ENCODE data around the gene FSTL4. TPM values are rescaled to one million over a fixed set of nuclear protein-coding genes. Genes with fewer than 3 reads are reported as not detected.

FSTL4 gene
- polyA plus RNA-seq, 1 of the 3 experiments (the other 2 are of a cell fraction) = not detected

GRCh38 chr5:133581918-133582317 lies 30.4 kb downstream of the FSTL4 start:
- Histone ChIP-seq H3K27me3 (ENCODE audit: insufficient read depth) (peaks cover 5% of the 10 kb centered on the region; the same call in 1 of the 2 replicates), H2AFZ (ENCODE audit: low read depth) (no peak overlapping the region), H3K4me2 (no peak overlapping the region), H3K9me3 (no peaks in the 10 kb centered on the region), H3K4me1 (ENCODE audit: control insufficient read depth in 1 of 2, insufficient read depth in 2 of 2, low read depth in 1 of 2, low read length in 1 of 2) (no peaks in the 10 kb centered on the region), H3K4me3 (ENCODE audit: low read depth in 2 of 2, low read length in 1 of 2) (no peak overlapping the region), H3K36me3 (replicated peaks in 1 of 2; ENCODE audit: control insufficient read depth in 1 of 2, insufficient read depth in 2 of 2, low read length in 1 of 2) (no peaks in the 10 kb centered on the region), H3F3A (replicated peaks; ENCODE audit: insufficient read depth) (no peaks in the 10 kb centered on the region), H3K9ac (no peak overlapping the region), H3K9me2 (no peaks in the 10 kb centered on the region), H3K79me2 (ENCODE audit: insufficient read depth) (no peaks in the 10 kb centered on the region), H3K27ac (ENCODE audit: low read depth in 2 of 2, low read length in 1 of 2) (no peak overlapping the region), H4K20me1 (ENCODE audit: insufficient read depth) (no peaks in the 10 kb centered on the region)
- POLR2A ChIA-PET = no interaction called here
- TF ChIP-seq USF2 (IDR thresholded peaks at IDR 0.05; ENCODE audit: borderline replicate concordance, low read depth, low read length) = no peak
- CTCF ChIA-PET = interaction anchor here (1.5 kb wide), 1 partner anchor 158 kb away, joined by 3 read pairs; no protein-coding TSS in a partner anchor
- 20% methylated on average over 1 of the region's 5 CpGs for WGBS (ENCODE audit: low lambda C conversion rate)
- no peak for DNase-seq

- ChIA-PET POLR2A (no interaction called here), CTCF (interaction anchor here (1.5 kb wide), 1 partner anchor 157 kb away, joined by 3 read pairs; no protein-coding TSS in a partner anchor)
- no peaks in the 10 kb centered on the region for H3K4me1 ChIP-seq (ENCODE audit: control insufficient read depth in 1 of 2, insufficient read depth in 2 of 2, low read depth in 1 of 2, low read length in 1 of 2)
- H3F3A ChIP-seq (replicated peaks; ENCODE audit: insufficient read depth) = no peaks in the 10 kb centered on the region
- DNase-seq = no peak
- H3K27ac ChIP-seq (ENCODE audit: low read depth in 2 of 2, low read length in 1 of 2) = no peak overlapping the region
- H3K36me3 ChIP-seq (replicated peaks in 1 of 2; ENCODE audit: control insufficient read depth in 1 of 2, insufficient read depth in 2 of 2, low read length in 1 of 2) = no peaks in the 10 kb centered on the region
- H3K9ac ChIP-seq = no peak overlapping the region
- no peak overlapping the region for H3K4me2 ChIP-seq
- no peaks in the 10 kb centered on the region for H3K9me2 ChIP-seq
- H3K27me3 ChIP-seq (ENCODE audit: insufficient read depth) = peaks cover 5% of the 10 kb centered on the region; the same call in 1 of the 2 replicates
- TF ChIP-seq NFIC (IDR thresholded peaks at IDR 0.05; ENCODE audit: borderline replicate concordance) (no peak), MAX (IDR thresholded peaks at IDR 0.05; ENCODE audit: low read depth) (no peak), REST (IDR thresholded peaks at IDR 0.05; ENCODE audit: low read depth, low read length) (no peak), SMC3 (IDR thresholded peaks at IDR 0.05; ENCODE audit: low read depth, low read length) (no peak), TEAD4 (IDR thresholded peaks at IDR 0.05; ENCODE audit: borderline replicate concordance, insufficient read depth) (no peak), RFX5 (IDR thresholded peaks at IDR 0.05; ENCODE audit: low read length) (no peak), RAD21 (IDR thresholded peaks at IDR 0.05; ENCODE audit: low read length) (no peak), RXRA (IDR thresholded peaks at IDR 0.05; ENCODE audit: borderline replicate concordance, low read depth) (no peak), MXI1 (IDR thresholded peaks at IDR 0.05; ENCODE audit: low read depth, low read length) (no peak), CHD2 (IDR thresholded peaks at IDR 0.05; ENCODE audit: low read length, partially characterized antibody) (no peak), FOXM1 (IDR thresholded peaks at IDR 0.05; ENCODE audit: low read depth) (no peak), SIN3A (IDR thresholded peaks at IDR 0.05; ENCODE audit: borderline replicate concordance, low read depth, low read length) (no peak), USF2 (IDR thresholded peaks at IDR 0.05; ENCODE audit: borderline replicate concordance, low read depth, low read length) (no peak), PBX3 (IDR thresholded peaks at IDR 0.05) (no peak), EZH2phosphoT487 (IDR thresholded peaks at IDR 0.05; ENCODE audit: borderline replicate concordance, low read depth) (no peak), RCOR1 (IDR thresholded peaks at IDR 0.05; ENCODE audit: low read length) (no peak), EP300 (IDR thresholded peaks at IDR 0.05; ENCODE audit: borderline replicate concordance in 1 of 2, low read depth in 1 of 2, low read length in 1 of 2) (no peak)
- no peaks in the 10 kb centered on the region for H3K79me2 ChIP-seq (ENCODE audit: insufficient read depth)
- H3K9me3 ChIP-seq = no peaks in the 10 kb centered on the region
- WGBS (ENCODE audit: low lambda C conversion rate) = 23% methylated on average over 5 of the region's 5 CpGs
- no peak overlapping the region for H2AFZ ChIP-seq (ENCODE audit: low read depth)
- no peak overlapping the region for H3K4me3 ChIP-seq (ENCODE audit: low read depth in 2 of 2, low read length in 1 of 2)
- no peaks in the 10 kb centered on the region for H4K20me1 ChIP-seq (ENCODE audit: insufficient read depth)
These were observed 31.0 kb downstream of the FSTL4 start for GRCh38 chr5:133581348-133581747.

Data from SK-N-SH (cell line).